ENCODE measurements around the gene RUBCNL.
"Not testable (repeated sequence)": the region's sequence is repeated elsewhere in the genome, so short reads cannot be mapped to it uniquely, and the experiment has no call there.

The RUBCNL gene, protein sequence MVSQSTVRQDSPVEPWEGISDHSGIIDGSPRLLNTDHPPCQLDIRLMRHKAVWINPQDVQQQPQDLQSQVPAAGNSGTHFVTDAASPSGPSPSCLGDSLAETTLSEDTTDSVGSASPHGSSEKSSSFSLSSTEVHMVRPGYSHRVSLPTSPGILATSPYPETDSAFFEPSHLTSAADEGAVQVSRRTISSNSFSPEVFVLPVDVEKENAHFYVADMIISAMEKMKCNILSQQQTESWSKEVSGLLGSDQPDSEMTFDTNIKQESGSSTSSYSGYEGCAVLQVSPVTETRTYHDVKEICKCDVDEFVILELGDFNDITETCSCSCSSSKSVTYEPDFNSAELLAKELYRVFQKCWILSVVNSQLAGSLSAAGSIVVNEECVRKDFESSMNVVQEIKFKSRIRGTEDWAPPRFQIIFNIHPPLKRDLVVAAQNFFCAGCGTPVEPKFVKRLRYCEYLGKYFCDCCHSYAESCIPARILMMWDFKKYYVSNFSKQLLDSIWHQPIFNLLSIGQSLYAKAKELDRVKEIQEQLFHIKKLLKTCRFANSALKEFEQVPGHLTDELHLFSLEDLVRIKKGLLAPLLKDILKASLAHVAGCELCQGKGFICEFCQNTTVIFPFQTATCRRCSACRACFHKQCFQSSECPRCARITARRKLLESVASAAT

DNA sequence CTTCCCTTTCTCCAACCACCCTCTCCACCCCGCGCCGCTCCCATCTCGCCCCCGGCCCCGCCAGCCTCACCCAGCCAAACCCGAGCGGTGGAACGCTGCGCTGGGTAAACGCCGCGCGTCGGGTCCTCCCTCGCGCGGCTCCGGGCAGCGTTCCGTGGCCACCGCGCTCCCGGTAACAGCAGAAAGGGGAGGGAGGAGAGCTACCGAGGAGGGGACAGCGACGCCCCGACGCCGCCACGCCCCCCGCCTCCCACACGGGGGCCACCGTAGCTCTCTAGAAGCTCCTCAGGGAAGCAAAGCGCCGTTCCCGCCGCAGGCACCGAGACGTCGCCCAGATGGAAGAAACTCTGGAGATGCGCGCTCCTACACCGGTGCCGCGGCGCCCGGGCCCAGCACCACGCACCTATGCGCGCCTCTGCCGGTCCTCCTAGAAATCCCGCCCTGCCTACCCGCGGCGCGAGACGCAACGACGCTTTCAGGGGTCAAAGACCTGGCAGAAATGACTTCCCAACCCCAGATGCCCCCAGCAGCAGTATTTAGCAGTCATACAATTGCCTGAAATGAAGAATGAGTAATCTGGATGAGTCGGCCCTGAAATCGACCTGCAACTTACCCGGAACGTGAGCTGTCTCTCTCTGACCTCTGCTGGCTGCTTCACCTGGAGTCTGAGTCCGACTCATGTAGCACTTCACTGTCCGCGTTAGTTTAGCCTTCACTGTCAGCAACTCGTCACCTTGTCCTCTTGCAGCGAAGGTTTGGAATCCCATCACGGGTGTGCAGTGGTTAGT is at the start of gene RUBCNL:
RUBCNL (minus strand) TSS at position 189 of the 788 bp plus-strand sequence. CDS start 14,777 bp downstream, outside the sequence.
- DNase-seq = peak; percentile 56

DNA sequence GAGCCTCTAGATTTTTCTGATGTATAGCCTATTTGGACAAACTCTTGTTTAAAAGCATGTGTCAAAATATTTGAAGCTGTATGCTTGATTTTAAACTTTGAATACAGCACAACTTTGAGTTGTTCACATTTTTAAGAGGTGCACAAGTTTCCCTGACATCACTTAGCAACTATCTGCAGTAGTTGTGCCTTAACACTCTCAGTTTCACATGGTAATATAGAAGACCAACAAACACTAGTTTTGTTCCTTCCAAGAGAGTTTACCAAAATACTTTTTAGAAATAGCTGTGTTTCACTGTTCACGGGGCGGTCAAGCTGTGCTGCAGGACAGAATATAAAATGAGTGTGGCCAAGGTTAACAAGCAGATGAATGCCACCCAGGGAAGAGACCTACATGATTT is 42.5 kb upstream of the RUBCNL start:
- not testable (repeated sequence) for DNase-seq

DNA sequence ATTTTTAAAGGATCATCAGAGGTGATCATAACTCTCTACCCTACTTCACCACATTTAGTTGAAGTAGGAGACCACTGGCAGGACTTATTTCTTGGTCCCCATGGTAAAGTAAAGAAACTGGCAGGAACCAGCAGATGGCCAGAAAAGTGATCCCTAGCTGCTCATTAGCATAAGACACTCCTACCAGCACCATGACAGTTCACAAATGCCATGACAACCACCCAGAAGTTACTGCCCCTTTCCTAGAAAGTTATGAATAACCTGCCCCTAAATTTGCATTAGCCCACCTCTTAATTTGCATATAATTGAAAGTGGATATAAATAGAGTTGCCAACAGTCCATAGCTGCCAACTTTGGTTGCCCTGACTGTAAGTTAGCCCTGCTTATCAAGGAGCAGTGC is 18.4 kb upstream of the RUBCNL start:
- DNase-seq = no peak

DNA sequence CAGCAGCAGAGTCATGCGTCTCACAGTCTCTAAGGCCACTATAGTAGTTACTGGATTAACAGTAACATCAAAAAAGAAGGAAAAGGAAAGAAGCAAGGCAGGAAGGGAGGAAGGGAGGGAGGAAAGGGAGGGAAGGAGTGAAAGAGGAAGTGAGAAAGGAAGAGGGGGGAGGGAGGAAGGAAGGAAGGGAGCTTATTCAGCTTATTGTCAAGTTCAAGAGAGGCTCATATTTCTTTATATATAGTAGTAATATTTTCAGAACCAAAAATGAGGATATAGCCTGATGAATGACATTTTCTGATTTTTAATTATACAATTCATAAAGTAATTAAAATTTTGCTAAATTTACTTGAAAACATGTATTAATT is 17.7 kb upstream of the RUBCNL start:
- DNase-seq = no peak

DNA sequence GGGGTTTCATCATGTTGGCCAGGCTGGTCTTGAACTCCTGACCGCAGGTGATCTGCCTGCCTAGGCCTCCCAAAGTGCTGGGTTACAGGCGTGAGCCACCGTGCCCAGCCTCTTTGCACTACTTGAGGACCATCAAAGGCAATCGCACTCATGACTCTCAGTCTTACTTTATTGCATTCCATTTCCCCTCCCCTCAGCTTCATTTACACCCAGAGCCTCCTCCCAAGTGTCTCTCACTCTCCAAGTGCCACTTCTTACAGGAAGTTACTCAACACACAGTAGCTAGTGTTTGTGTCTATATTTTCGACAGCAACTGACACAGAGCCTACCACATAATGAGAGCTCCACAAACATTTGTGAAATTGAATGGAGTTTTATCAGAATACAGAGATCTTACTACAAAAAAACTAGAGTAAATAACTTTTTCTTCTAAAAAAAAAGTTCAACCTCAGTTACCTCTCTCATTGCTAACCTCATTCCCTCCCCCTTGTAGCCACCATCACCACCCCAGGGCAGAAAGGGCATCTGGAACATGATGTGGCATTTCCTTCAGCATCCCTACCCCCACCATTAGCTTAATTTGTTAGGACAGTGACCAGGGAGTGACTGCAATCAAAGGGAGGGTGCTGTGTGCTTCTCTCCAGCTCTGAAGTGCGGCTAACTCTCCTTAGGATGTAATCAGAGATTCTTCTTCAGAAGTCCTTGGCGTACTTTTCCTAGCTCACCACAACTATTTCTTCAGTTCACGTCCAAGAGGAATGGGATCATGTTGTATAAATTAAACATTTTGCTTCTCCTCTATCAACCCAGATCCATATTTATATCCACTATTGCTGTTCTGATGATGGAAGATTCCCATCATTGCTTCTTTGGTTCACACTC is 17.0 kb upstream of the RUBCNL start:
- DNase-seq = no peak

DNA sequence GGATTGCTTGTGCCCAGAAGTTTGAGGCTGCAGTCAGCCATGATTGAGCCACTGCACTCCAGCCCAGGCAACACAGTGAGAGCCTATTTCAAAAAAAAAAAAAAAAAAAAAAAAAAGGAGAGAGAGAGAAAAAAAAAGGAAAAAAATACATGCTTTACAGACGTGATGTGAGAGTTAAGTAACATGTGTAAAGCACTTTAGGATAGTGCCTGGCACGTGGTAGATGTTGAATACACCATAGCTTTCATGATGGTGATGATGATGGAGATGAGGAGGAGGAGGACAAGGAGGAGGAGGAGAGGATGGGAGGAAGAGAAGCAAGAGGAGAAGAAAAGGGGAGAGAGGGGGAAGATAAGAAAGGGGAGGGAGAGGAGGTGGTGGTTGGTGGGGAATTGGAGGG is 15.1 kb upstream of the RUBCNL start:
- no peak for DNase-seq

DNA sequence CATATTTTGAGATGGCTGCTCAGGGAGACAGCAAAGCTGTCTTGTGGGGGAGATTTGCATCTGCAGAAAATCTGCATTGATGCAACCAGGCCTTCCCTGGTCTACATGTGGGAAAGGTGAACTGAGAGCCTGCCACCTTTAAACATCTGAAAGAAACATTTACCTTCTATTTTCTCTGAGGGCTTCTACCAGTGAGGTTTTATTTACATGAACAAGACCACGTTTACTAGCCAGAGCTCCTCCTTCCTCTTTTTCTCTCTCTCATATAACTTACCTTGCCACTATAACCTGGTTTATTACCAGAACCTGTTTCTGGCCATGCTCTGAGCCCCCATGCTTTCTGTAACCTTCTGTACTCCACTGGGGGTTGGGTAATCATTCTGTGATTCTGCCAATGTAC is 14.4 kb upstream of the RUBCNL start:
- DNase-seq = no peak

DNA sequence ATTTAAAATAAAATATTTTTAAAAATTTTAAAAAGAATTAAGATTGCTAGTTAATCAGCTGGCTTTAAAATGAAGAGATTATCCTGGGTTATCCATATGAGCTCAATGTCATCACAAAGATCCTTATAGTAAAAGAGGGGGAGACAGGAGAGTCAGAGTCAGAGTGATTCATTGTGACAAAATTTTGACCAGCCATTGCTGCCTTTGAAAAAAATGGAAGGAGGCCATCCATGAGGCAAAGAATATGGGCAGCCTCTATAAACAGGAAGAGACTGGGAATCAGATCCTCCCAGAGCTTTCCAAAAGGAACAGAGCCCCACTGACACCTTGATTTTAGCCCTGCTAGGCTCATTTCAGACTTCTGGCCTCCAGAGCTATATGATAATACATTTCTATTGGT is 9.3 kb upstream of the RUBCNL start:
- no peak for DNase-seq

DNA sequence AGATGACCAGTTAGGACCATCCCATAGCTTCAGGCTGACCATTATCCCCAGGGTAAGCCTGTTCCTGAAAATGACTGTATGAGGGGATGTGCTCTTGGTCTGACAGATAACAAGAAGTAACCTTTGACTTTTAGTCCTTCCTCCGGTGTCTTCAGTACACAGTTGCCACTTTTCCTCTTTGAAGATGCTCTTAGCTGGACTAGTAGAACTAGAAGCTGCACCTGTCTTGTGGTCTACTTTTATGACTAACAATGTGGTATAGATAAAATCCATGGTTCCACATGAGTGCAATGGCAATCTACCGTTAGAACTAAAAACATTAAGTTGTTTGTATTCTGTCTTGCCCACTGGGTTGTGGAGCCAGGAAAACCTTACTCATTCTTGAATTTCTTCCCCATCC is 5.9 kb upstream of the RUBCNL start:
- no peak for DNase-seq

DNA sequence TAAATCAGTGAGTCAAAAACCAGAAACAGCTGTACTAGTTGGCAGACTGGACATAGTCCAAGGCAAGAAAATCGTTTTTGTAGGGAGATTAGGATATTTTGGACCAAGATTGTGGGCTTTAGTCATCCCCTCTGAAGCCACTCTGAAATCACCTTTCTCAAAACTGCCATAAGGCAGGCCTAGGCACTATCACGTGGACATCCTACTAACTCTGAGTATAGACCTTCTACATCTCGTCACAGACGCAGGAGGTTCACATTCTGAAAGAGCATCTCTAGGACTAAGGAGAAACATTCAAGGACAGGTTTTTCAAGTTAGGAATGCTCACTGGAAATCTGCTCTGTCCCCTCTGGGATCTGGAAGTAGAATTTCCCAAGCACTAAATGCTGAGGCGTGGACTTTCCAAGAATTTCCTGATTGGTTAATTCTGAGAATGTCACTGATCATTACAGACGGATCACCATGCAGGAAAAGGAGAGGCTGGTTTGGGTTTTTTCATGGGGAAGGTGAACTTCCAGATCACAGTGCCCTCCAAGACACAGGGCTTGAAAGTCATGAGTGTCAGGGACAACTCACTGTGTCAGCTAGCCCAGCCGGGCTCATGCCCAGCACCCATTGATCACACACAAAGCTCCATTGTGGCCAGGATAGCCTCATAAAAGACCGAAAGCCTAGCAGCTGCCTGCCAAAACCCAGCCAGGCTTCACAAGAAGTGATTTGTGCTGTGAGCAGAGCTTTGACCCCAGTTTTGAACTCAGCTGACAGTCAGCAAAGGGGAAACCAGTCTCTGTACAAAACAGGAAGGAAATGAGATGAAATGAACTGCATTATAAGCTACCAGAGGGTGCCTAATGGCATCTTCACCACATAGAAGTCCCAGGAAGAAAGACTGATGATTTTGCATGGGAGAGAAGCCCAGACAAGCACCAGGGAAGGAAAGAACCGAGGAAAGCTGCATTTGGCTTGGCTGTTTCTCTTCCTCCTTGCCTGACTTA is 2.7 kb upstream of the RUBCNL start:
- no peak for DNase-seq

DNA sequence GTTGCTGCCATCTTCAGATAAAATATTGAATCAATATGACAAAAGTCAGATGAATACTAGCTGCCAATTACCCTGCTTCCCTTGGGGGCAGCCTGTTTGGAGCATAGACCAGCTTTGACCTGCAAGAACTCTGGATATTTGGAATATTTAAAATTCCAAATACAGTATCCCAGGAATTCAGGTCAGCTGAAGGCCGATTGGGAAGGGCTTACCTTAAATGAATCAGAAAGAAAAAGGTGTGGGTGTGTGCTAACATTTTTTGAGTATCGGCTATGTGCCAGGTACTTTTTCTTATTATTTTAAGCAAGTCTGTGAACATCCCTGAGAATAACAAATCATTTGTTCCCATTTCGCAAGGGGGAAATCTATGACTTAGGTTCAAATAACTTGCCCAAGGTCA is 1.8 kb upstream of the RUBCNL start:
- DNase-seq = no peak

DNA sequence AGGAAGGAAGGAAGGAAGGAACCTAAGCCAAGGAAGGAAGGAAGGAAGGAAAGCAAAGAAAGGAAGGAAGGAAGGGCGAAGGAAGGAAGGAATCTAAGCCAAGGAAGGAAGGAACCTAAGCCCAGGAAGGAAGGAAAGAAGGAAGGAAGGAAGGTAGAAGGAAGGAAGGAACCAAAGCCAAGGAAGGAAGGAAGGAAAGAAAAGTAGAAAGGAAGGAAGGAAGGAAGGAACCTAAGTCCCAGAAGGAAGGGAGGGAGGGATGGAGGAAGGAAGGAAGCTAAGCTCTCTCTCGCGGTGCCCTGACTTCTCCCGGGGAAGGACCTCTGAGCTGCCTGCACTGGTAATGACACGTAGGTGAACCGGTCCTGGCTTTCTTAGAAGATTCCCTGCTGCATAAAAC is 1.3 kb upstream of the RUBCNL start:
- no peak for DNase-seq

DNA sequence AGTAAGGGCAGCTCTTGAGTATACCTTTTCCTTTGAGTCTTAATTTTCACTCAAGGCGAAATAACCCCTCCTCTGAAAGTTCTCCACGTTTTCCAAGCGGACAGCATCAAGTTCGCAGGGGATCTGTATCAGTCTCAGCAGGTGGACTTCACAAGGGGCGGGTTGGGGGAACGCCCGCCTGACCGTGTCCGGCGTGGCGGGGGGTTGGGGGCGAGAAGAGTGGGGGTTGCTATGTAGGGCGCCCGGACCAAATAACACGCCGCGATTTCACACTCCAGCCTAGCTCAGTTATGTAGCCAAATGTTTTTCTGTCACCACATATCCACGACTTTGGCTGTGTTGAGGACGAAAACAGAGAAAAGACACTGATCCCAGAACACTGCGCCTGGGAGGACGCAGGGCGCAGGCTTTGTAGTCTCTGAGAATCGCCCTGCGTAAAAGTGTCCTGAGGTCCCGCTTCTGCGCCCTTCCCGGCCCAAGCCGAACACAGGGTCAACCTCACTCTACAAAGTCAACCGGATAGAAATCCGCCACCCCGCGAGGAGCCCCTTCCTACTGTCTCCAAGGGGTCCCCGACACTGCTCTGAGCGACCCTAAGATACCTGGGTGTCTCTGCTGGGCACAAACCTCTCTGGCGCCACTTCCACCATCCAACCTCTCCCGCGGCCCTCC is 524 bp downstream of the RUBCNL start:
- DNase-seq = no peak

DNA sequence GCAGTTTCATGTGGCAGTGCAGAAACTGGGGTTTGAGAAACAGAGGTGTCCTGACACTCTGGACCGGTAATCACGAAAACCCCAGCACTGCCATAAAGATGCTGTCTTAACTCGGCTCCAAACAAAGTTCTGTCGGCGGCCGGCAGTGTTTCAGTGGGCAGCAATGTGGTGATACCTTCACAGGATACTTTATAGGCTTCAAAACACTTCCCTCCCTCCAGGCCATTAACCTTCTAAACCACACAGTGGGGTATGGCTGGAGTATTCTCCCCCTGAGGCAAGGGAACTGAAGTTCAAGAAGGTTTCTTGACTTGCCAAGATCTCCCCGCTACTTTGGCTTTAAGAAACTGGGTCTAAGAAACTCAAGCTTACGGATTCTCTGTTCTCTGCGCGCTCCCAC is 1.1 kb downstream of the RUBCNL start:
- DNase-seq = no peak

DNA sequence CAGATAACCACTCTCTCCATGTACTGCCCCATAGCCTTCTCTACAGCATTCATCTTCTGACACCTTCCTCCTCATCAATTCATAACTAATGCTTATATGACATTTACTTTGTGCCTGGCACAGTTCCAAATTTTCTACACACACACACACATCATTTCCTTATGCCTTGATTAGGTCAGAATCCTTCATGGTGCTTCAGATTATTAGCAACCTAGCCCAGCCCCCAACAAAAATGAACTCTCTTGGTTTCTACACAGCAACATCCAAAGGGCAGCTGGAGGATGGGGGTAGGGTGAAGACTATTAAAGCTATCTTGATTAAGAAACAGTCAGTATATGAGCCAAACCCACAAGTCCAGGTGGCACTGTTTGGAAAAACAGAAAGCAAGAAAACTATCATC is 3.7 kb downstream of the RUBCNL start:
- DNase-seq = no peak

DNA sequence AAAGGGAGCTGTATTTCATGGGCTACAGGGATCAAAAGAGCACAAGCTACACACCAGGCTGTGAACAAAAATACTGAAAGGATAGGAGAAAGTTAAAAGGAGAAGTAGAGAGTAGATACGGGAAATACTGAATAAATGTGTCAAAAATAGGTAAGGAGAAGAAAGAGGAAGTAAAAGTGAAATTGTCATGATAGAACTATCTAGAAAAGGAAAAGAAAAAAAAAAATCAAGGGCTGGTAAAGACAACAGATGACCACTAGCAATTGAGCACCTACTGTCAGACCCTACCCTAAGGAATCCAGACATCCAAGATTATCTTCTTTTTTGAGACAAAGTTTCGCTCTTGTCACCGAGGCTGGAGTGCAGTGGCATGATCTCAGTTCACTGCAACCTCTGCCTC is 4.8 kb downstream of the RUBCNL start:
- no peak for DNase-seq

DNA sequence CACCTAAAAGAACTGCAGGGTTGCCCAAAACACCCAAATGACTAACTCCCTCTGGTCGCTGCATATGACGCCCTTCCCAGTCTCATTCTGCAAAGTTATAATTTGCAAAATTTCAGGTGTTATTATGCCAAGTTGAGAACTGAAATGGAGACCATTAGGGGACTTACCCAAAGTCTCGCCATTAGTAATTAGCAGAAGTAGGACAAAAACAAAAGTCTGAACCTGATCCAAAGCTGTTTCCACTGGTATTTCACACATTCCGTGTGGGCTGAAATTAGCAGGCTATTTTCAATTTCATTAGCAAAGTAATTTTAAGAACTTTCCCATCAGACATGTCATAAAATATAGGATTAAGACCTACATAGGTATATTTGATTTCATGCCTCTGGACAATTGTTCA is 6.8 kb downstream of the RUBCNL start:
- DNase-seq = no peak

DNA sequence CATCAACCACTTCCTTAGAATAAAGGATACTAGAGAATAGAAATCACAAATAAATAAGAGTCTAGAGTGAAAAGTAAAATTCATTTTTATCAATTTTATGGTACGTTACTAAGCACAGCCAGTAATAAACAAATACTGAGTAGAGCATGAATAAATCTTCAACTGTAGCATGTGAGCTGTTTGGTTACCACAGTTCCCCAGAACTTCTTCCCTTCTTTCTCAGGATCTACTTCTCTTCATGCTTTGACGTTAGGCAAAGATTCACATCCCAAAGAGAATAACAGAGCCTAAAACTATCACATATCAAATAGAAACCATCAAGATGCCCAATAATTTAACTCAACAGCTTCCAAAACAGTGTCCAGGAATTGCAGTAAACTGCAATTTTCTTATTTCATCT is 7.4 kb downstream of the RUBCNL start:
- DNase-seq = no peak

DNA sequence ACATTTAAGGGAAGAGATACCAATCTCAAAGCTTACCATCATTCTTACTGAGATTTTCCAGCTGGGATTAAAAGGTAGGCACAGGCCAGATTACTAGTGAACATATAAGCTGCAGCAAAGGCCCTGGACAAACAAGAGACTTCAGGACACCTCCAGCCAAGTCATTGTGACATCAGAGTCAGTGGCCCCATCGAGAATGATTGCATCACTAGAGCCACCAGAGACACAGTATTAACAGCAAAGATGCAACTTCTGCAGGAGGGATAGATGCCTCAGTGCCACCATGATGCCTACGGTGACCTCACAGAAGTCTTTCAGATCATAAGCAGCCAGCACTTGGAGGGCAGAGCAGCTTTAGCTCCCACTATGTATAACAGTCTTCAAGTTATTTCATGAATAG is 8.6 kb downstream of the RUBCNL start:
- no peak for DNase-seq

DNA sequence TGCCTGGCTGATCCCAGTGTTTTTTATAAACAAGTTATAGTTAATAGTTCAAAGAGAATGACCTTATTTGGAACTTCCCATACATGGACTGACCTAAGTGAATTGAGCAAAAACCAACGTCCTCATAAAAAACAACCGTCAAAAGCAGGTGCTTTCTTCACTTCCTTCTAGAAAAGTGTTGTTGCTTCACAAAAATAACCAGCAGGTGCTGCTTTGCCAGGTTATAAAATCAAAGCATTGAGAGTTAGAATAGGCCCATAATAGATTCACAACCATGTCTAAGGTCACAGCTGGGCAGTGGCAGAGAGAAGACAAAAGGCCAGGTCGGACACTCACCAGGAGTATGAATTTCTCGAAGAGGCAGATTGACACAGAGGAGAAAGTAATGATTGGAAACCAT is 9.5 kb downstream of the RUBCNL start:
- DNase-seq = no peak

DNA sequence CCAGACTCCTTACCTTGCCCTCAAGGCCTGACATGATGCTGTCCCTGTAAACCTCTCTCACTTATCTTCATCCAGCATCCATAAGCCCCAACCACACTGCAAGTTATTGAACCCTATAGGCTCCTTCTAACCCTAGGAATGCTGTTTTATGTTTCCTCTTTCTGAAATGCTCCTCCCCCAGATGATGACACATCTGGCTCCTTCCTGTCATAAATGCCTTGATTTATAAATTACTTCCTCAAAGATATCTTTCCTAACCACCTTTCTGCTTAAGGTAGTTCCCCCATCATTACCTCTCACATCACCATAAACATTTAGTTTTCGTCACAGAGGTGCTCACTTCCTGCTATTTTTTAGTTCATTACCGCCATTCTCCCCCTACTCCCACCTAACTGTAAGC is 12.3 kb downstream of the RUBCNL start:
- no peak for DNase-seq

All from right forelimb (tissue), 1 donor.